HG02840 (cell line): ENCODE results near the gene FLT3.
"Not testable (repeated sequence)": the region's sequence is repeated elsewhere in the genome, so short reads cannot be mapped to it uniquely, and the experiment has no call there.

Experiments
- ATAC-seq: cut with Tn5 transposase; IDR thresholded peaks from one replicate; pipeline ENCODE4 v1.9.1; 2021; ENCODE audit warnings: mild to moderate bottlenecking, moderate library complexity, moderate number of reproducible peaks; ENCODE audit not compliant: unreplicated experiment, low FRiP score

FLT3 gene

GRCh38 chr13:27964741-27965323 lies 135.5 kb downstream of the FLT3 start:
- no peak for ATAC-seq

GRCh38 chr13:27964206-27964605 lies 136.2 kb downstream of the FLT3 start:
- not testable (repeated sequence) for ATAC-seq

GRCh38 chr13:27963491-27963890 lies 136.9 kb downstream of the FLT3 start:
- no peak for ATAC-seq

GRCh38 chr13:27962982-27963381 lies 137.4 kb downstream of the FLT3 start:
- no peak for ATAC-seq

GRCh38 chr13:27962128-27962841 lies 138.1 kb downstream of the FLT3 start:
- no peak for ATAC-seq

- no peak for ATAC-seq
These were observed 138.9 kb downstream of the FLT3 start for GRCh38 chr13:27961227-27962085.

- ATAC-seq, result no peak
These were observed 139.8 kb downstream of the FLT3 start for GRCh38 chr13:27960362-27961226.

- no peak for ATAC-seq
These were observed 140.4 kb downstream of the FLT3 start for GRCh38 chr13:27959976-27960361.

GRCh38 chr13:27956576-27957300 lies 143.6 kb downstream of the FLT3 start:
- no peak for ATAC-seq

- no peak for ATAC-seq
These were observed 145.3 kb downstream of the FLT3 start for GRCh38 chr13:27955014-27955591.

GRCh38 chr13:27954406-27954851 lies 145.9 kb downstream of the FLT3 start:
- no peak for ATAC-seq

- ATAC-seq, result no peak
These were observed 146.5 kb downstream of the FLT3 start for GRCh38 chr13:27953676-27954405.
